ENCODE measurements around the gene SERTAD1. TPM values are rescaled to one million over a fixed set of nuclear protein-coding genes. Genes with fewer than 3 reads are reported as not detected.

The SERTAD1 gene
- total and polyA plus RNA-seq, 8 donors, result 2.6 to 11.9 (median 4.7) TPM

- WGBS, 2 donors, result 2% methylated on average over 28 of the region's 28 CpGs
- H3K4me1 ChIP-seq, result peaks cover 0 to 18% (median 5%) of the 10 kb centered on the region in 3 donors
- H3K27ac ChIP-seq, result peak overlapping the region; percentile 98 to 99 (median 99)
- peak overlapping the region; percentile 64 to 82 (median 80) for H3K4me3 ChIP-seq
- peak in 1 of 4 donors; percentile 72 for TF ChIP-seq CTCF (IDR thresholded peaks at IDR 0.05)
- intact Hi-C loops (cut with DNase I), result no loop called here
- ATAC-seq (peak in 2 of 4 donors; percentile 19 to 33), FAIRE-seq (no peak), DNase-seq (peak in 1 of 6 donors; percentile 49)
- no peaks in the 10 kb centered on the region for H3K9me3 ChIP-seq
- H3K36me3 ChIP-seq, result no peaks in the 10 kb centered on the region
- H3K27me3 ChIP-seq, result no peaks in the 10 kb centered on the region
These were observed 949 bp downstream of the SERTAD1 start for GRCh38 chr19:40424637-40425449.

GRCh38 chr19:40423938-40424337, 1.9 kb downstream of the SERTAD1 start:
- Histone ChIP-seq H3K4me1 (peaks cover 0 to 18% (median 5%) of the 10 kb centered on the region in 3 donors), H3K36me3 (no peaks in the 10 kb centered on the region), H3K4me3 (peak overlapping the region in 2 of 4 donors; percentile 80 to 81), H3K9me3 (no peaks in the 10 kb centered on the region), H3K27ac (peak overlapping the region in 1 of 4 donors; percentile 98), H3K27me3 (no peaks in the 10 kb centered on the region)
- DNase-seq (no peak), FAIRE-seq (no peak), ATAC-seq (no peak)
- 94 to 97% methylated on average over 6 of the region's 6 CpGs for WGBS, 2 donors
- TF ChIP-seq CTCF (IDR thresholded peaks at IDR 0.05), result no peak
- intact Hi-C loops (cut with DNase I), result no loop called here

GRCh38 chr19:40422748-40423566, 2.8 kb downstream of the SERTAD1 start:
- no peak for TF ChIP-seq CTCF (IDR thresholded peaks at IDR 0.05)
- Histone ChIP-seq H3K27ac (no peak overlapping the region), H3K9me3 (no peaks in the 10 kb centered on the region), H3K27me3 (no peaks in the 10 kb centered on the region), H3K36me3 (no peaks in the 10 kb centered on the region), H3K4me3 (no peak overlapping the region), H3K4me1 (peaks cover 0 to 18% (median 5%) of the 10 kb centered on the region in 3 donors)
- WGBS, 2 donors, result 87 to 93% methylated on average over 31 of the region's 31 CpGs
- no peak for ATAC-seq
- FAIRE-seq, result no peak
- intact Hi-C loops (cut with DNase I), result no loop called here
- DNase-seq, result no peak

GRCh38 chr19:40421993-40422747, 3.6 kb downstream of the SERTAD1 start:
- FAIRE-seq (no peak), DNase-seq (no peak), ATAC-seq (no peak)
- intact Hi-C loops (cut with DNase I), result no loop called here
- no peak for TF ChIP-seq CTCF (IDR thresholded peaks at IDR 0.05)
- Histone ChIP-seq H3K4me3 (peak overlapping the region in 1 of 4 donors; percentile 60), H3K9me3 (no peaks in the 10 kb centered on the region), H3K27ac (peak overlapping the region; percentile 94 to 99 (median 98)), H3K4me1 (peaks cover 0 to 18% (median 5%) of the 10 kb centered on the region in 3 donors), H3K27me3 (no peaks in the 10 kb centered on the region), H3K36me3 (no peaks in the 10 kb centered on the region)
- WGBS, 2 donors, result 77% methylated on average over 16 of the region's 16 CpGs

Measured in pancreas (tissue), 10 donors.